Measurements from ENCODE around the gene DDB1.

DDB1 gene

DNA sequence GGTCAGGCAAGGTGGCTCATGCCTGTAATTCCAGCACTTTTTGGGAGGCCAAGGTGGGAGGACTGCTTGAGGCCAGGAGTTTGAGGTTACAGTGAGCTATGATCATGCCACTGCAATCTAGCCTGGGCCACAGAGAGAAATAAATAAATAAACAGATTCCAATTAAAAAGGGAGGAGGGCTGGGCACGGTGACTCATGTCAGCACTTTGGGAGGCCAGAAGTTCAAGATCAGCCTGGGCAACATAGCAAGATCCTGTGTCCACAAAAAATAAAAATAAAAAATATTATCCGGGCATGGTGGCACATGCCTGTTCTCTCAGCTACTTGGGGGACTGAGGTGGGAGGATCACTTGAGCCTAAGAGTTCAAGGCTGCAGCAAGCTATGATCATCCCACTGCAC is 21.3 kb upstream of the DDB1 start:
- no peak for DNase-seq

- no peak for DNase-seq
These were observed 20.5 kb upstream of the DDB1 start for GRCh38 chr11:61353131-61354067.

GRCh38 chr11:61352038-61352437 is 19.1 kb upstream of the DDB1 start:
- DNase-seq = no peak

GRCh38 chr11:61350803-61351202 is 17.9 kb upstream of the DDB1 start:
- DNase-seq = no peak

DNA sequence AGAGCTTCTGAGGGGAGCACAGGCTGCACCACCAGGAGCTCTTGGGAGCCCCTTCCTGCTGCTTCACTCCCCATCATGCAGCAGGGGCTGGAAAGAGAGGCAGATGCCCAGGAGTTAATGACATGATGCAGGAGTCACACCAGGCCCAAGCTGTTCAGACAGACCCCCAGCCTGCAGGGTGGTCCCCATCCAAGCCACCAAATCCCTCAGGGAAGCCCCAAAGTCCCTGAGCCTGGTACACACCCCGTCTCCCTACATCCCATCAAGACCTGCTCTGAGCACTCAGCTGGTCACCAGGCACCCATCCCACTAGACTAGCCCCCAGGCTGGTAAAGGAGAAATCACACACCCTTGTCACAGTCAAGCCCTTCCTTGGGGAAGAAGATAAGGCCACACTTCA is 17.4 kb upstream of the DDB1 start:
- no peak for DNase-seq

DNA sequence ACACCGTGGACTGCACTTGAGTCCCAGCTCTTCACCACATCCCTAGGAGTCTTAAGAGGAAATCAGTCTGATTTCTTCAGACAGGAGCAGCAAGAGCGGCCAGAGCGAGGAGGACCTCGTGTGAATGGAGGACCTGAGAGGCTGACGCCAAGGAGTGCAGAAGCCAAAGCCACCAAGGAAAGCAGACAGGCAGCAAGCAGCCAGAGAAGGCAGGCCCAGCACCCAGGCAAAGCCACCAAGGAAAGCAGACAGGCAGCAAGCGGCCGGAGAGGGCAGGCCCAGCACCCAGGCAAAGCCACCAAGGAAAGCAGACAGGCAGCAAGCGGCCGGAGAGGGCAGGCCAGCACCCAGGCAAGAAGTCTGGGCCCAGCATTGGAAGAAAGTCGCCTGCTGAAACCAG is 17.0 kb upstream of the DDB1 start:
- no peak for DNase-seq

DNA sequence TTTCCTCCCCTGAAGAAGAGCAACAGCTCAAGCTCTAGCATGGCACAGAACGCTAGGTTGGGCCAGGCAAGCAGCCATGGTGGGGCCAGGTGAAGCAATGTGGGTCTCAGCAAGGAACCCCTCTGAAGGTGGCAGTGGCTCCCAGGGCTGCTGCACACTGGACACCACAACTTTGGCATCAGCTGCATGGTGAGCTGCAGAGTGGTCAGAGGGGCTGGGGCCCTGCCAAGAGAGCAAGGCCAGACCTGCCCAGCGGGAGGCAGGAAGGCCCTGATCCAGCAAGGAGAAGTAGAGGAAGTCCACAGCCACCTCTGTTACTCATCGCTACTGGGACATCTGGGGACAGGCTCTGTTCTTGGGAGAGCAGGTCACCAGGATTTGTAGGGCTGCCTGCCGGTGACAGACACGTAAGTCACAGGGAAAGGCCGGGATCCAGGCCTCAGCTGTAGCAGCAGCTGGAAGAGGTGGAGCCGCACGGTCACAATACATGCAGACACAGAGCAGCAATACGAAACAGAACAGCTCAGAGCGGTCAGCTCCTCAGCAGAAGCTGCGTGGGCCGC is 16.4 kb upstream of the DDB1 start:
- no peak for DNase-seq

DNA sequence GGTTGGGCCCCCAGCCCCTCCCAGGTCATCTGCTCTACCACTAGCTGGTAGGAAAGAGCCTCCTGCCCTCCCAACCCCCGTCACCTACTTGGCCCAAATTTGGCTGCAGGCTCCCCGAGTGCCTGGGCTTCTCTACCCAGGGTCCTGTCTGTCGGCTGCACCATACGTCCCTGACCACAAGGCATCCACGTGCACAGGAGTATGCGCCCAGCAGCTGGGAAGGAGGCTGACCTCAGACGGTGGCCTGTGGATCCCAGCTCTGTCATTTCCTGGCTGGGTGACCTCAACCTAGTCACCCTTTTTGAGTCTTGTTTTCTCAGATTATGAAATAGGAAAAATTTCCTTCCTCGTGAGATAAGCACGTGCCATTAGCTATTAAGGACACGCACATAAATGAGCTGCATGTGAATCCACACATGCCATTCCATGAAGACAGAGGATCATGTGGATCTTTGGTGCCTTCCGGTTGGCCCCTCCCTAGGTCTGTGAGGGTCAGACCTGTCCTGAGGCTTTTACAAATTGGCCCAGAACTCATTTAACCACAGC is 15.1 kb upstream of the DDB1 start:
- DNase-seq = peak in 1 of 2 donors; percentile 37

DNA sequence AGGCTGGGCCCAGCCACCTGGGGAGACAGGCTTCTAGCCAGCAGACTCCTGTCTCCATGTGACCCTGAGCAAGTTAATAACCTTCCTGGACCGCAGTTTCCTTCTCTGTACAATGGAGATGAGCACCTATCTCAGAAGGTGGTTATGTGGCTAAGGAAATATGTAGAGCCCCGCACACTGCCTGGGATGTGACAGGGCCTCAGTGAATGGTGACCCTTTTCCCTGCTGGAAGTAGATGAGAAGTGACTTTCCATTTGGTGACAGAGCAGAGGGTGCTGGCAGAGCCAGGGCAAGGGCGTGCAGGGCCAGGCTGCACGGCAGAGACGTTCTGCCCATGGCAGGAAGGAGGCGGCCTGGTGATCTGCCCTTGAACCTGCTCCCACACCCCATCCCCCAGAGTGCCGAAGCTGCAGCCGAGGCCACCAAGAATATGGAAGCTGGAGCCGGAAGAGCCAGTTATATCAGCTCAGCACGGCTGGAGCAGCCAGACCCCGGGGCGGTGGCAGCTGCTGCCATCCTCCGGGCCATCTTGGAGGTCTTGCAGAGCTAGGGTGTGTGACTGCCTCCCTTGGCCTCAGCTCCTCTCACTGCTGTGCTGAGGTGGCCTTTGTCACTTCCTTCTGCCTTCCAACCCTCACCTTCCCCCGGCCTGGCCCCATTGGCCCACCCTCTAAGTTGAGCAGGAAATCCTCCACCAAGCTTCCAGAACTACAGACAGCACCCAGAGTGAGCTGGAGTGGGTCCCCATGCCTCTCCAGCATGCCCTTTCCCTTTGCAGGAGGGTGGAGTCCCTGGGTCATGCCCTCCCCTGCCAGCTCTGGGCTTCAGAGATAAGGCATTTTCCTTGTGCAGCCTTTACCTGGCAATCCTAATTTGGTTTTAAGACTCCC is 13.3 kb upstream of the DDB1 start:
- no peak for DNase-seq

DNA sequence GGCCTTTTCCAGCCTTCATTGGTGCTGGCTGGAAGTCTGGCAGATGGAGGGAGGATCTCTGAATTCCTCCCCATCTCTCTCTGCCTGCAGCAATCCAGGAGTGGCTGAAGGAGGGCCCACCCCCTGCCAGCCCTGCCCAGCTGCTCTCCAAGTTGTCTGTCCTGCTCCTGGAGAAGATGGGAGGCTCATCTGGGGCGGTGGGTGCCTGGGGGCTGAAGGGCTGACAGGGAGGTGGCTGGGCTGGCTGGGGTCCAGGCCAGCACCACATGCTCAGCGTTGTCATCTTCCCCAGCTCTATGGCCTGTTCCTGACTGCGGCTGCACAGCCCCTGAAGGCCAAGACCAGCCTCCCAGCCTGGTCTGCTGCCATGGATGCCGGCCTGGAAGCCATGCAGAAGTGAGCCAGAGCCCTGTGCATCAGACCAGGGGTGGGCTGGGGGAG is 12.3 kb upstream of the DDB1 start:
- no peak for DNase-seq

GRCh38 chr11:61343792-61344745 is 11.2 kb upstream of the DDB1 start:
- DNase-seq = no peak

DNA sequence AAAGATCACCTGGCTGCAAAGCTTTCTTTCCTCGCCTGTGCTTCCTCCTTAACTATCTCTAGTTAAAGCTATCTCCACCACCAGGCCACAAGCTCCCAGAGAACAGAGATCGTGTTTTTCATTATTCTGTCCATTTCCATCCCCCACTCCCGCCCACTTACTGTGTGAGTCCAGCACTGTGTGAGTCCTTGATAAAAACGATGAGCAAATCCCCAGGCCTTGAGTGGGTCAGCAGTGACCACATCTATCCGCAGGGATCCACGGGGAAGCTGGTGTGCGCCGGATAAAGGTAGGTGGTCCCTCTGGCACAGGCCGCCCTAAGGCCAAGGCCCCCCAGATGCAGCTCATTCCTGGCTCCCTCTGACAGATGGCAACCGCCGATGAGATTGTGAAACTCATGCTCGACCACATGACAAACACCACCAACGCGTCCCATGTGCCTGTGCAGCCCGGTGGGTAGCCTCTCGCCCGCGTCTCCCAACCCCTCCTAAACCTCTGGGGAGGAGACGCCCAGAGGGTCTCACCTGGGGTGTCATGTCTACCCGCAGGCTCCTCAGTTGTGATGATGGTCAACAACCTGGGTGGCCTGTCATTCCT is 9.4 kb upstream of the DDB1 start:
- DNase-seq = no peak

DNA sequence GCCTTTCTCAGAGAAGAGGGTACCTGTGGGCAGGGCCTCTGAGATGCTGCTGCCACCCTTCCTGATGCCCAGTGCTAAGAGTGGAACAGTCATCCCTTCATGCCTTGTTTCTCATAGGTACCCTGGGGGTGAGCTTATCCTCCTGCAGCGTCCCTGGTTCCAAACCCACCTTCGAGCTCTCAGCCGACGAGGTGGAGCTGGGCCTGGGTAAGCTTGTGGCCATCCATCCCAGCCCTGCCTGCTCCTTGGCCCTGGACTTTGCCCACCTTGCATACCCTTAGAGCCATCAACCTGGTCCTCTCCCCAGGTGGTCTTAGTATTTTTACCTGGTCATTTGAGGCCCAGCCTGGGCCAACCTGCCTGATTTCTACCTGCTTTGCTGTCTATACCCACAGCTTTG is 8.8 kb upstream of the DDB1 start:
- DNase-seq = no peak

GRCh38 chr11:61340979-61341378 is 8.1 kb upstream of the DDB1 start:
- no peak for DNase-seq

- DNase-seq = no peak
These were observed 6.6 kb upstream of the DDB1 start for GRCh38 chr11:61339490-61339878.

GRCh38 chr11:61338783-61339489 is 6.0 kb upstream of the DDB1 start:
- no peak for DNase-seq

- no peak for DNase-seq
These were observed 5.0 kb upstream of the DDB1 start for GRCh38 chr11:61337706-61338470.

- DNase-seq = peak; percentile 36 to 60
These were observed 3.4 kb upstream of the DDB1 start for GRCh38 chr11:61336171-61336935.

- DNase-seq = no peak
These were observed 2.4 kb upstream of the DDB1 start for GRCh38 chr11:61335355-61335710.

All from bone marrow (tissue), 2 donors.